ENCODE measurements around the gene UBE3C.

GRCh38 chr7:157224627-157225026 lies 85.9 kb downstream of the UBE3C start:
- TF ChIP-seq CTCF (IDR thresholded peaks at IDR 0.05 in 8 of 11, conservative IDR thresholded peaks at IDR 0.05 in 3 of 11) (no peak), POLR2A (IDR thresholded peaks at IDR 0.05) (no peak)

Data from spleen (tissue), 7 donors.